Measurements from ENCODE around the gene PLD1. TPM values are rescaled to one million over a fixed set of nuclear protein-coding genes. Genes with fewer than 3 reads are reported as not detected.

Gene PLD1
- total RNA-seq, 2 donors from 2014 or later: 5.4 to 7.7 TPM

DNA sequence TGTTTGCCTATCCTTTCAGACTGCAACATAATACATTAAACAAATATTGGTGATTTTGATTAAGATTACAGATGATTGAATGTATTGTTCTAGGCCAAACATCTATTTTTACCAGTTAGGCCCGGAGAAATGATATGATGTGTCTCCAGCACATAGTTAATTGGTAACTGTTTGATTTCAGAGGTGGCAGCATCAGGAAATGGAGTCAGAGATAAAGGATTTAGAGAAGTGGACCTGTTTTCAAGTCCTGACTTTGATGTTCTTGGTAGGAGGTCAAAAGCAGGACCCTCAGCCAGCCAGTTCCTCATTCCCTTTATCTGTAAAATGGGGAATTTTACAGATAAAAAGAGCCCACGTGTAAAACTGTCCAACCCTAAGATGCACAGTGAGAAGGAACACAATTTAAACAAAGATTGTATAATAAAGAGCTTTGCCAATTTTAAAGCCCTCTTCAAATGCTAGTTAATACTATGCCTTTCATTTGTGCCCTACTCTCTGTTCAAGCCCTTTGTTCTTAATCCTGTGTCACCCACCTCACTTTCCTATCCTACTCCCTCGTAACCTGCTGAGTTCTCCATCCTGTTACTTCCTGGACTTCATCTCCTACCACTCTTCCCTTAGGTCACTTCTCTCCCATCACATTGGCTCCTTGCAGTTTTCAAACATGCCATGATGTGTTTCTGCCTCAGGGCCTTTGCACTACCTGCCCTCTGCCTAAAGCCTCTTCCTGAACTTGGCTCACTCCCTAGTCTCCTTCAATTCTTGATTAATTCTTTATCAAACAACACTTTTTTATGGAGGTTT is 35.4 kb upstream of the PLD1 start:
- Mint-ChIP-seq H3K27me3 (peaks cover 7 to 12% of the 10 kb centered on the region in 2 donors), H3K27ac (no peak overlapping the region)

DNA sequence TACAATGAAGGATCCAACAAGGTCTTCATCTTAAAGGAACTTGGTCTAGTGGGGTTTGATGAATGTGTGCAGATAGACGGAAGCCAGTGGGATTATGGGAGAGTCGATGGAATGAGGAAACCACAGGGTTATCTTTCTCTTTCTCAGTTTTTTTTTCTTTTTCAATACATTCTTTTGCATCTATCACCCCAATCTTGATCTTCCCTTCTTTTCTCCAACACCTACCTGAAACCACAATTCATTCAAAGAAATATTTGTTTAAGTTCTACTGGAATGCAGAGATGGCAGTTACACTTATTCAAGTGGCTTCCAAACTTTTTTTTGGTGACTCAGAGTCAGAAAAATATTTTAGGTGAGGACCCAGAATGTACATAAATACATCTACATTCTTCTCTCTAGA is 34.6 kb upstream of the PLD1 start:
- Mint-ChIP-seq H3K27me3 (peaks cover 7 to 14% of the 10 kb centered on the region in 2 donors), H3K9me3 (no peaks in the 10 kb centered on the region), H3K27ac (no peak overlapping the region), H3K4me3 (no peak overlapping the region), H3K36me3 (no peaks in the 10 kb centered on the region), H3K4me1 (ENCODE audit: low read depth in 2 of 2) (peaks cover 0 to 17% of the 10 kb centered on the region in 2 donors)
- no peak for ATAC-seq
- DNase-seq (ENCODE audit: low spot score): no peak

More for the DNA sequence above, 35.4 kb upstream of the PLD1 start:
- no peaks in the 10 kb centered on the region for H3K36me3 Mint-ChIP-seq
- H3K4me3 Mint-ChIP-seq: no peak overlapping the region
- no peaks in the 10 kb centered on the region for H3K9me3 Mint-ChIP-seq
- peaks cover 0 to 17% of the 10 kb centered on the region in 2 donors for H3K4me1 Mint-ChIP-seq (ENCODE audit: low read depth in 2 of 2)
- DNase-seq (ENCODE audit: low spot score) (no peak), ATAC-seq (no peak)

GRCh38 chr3:171842864-171843518 is 32.7 kb upstream of the PLD1 start, which contains the start of gene TMEM212:
Gene TMEM212 (plus strand): TSS chr3:171843349. CDS start chr3:171843384, 35 bp downstream.
- Mint-ChIP-seq H3K4me3 (no peak within 1 kb of the TSS), H3K9me3 (no peaks in the 10 kb centered on the region), H3K4me1 (ENCODE audit: low read depth in 2 of 2) (peaks cover 0 to 20% of the 10 kb centered on the region in 2 donors), H3K27me3 (peaks cover 7 to 11% of the 10 kb centered on the region in 2 donors), H3K36me3 (no peaks in the 10 kb centered on the region), H3K27ac (no peak within 1 kb of the TSS)
- no peak for ATAC-seq
- DNase-seq (ENCODE audit: low spot score): no peak

GRCh38 chr3:171841620-171842000 is 31.3 kb upstream of the PLD1 start:
- H3K4me3 Mint-ChIP-seq: no peak overlapping the region
- H3K27ac Mint-ChIP-seq: no peak overlapping the region
- H3K36me3 Mint-ChIP-seq: no peaks in the 10 kb centered on the region
- ATAC-seq (no peak), DNase-seq (ENCODE audit: low spot score) (no peak)
- no peaks in the 10 kb centered on the region for H3K9me3 Mint-ChIP-seq
- peaks cover 0 to 12% of the 10 kb centered on the region in 2 donors for H3K4me1 Mint-ChIP-seq (ENCODE audit: low read depth in 2 of 2)
- H3K27me3 Mint-ChIP-seq: peaks cover 7 to 11% of the 10 kb centered on the region in 2 donors

GRCh38 chr3:171840811-171841619 is 30.7 kb upstream of the PLD1 start:
- no peak for ATAC-seq

DNA sequence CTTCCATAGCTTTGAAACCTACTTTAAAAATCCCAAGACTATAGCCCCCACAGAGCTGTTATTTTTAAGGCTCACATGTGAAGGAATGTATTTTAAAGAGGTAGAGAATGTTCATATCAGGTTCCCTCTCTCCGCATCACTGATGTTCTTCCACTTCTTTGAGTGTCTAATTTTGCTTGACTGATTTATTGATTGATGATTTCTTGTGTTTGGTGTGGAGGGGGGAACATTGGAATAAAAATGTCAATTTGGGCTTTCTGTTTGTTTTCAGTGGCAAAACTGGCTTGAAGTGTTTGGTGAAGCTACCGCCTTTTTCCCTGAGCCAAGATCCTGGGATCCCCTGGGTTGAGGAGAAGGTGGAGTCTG is 30.1 kb upstream of the PLD1 start:
- Mint-ChIP-seq H3K4me1 (ENCODE audit: low read depth in 2 of 2) (peaks cover 0 to 4% of the 10 kb centered on the region in 2 donors), H3K9me3 (no peaks in the 10 kb centered on the region), H3K4me3 (no peak overlapping the region), H3K27me3 (peaks cover 7 to 11% of the 10 kb centered on the region in 2 donors), H3K27ac (no peak overlapping the region), H3K36me3 (no peaks in the 10 kb centered on the region)
- ATAC-seq (no peak), DNase-seq (ENCODE audit: low spot score) (no peak)

More at GRCh38 chr3:171840811-171841619, 30.7 kb upstream of the PLD1 start:
- Mint-ChIP-seq H3K4me3 (no peak overlapping the region), H3K27ac (no peak overlapping the region), H3K27me3 (peaks cover 7 to 11% of the 10 kb centered on the region in 2 donors), H3K36me3 (no peaks in the 10 kb centered on the region), H3K4me1 (ENCODE audit: low read depth in 2 of 2) (peaks cover 0 to 6% of the 10 kb centered on the region in 2 donors), H3K9me3 (no peaks in the 10 kb centered on the region)
- no peak for DNase-seq (ENCODE audit: low spot score)

DNA sequence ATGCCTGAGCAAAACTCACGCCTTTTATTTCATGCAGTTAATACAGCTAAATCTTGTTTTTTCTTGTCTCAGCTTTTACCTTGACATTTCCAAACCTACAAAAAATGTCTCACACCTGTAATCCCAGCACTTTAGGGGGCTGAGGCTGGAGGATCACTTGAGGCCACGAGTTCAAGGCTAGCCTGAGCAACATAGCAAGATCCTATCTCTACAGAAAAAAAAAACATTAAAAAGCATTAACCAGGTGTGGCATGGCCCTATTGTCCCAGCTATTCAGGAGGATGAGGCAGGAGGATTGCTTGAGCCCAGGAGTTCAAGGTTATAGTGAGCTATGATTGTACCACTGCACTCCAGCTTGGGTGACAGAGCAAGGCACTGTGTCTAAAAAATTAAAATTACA is 29.0 kb upstream of the PLD1 start:
- ATAC-seq (no peak), DNase-seq (ENCODE audit: low spot score) (no peak)
- peaks cover 0 to 4% of the 10 kb centered on the region in 2 donors for H3K4me1 Mint-ChIP-seq (ENCODE audit: low read depth in 2 of 2)
- H3K27ac Mint-ChIP-seq: no peak overlapping the region
- H3K4me3 Mint-ChIP-seq: no peak overlapping the region
- no peaks in the 10 kb centered on the region for H3K9me3 Mint-ChIP-seq
- H3K36me3 Mint-ChIP-seq: no peaks in the 10 kb centered on the region
- H3K27me3 Mint-ChIP-seq: peaks cover 7 to 11% of the 10 kb centered on the region in 2 donors

DNA sequence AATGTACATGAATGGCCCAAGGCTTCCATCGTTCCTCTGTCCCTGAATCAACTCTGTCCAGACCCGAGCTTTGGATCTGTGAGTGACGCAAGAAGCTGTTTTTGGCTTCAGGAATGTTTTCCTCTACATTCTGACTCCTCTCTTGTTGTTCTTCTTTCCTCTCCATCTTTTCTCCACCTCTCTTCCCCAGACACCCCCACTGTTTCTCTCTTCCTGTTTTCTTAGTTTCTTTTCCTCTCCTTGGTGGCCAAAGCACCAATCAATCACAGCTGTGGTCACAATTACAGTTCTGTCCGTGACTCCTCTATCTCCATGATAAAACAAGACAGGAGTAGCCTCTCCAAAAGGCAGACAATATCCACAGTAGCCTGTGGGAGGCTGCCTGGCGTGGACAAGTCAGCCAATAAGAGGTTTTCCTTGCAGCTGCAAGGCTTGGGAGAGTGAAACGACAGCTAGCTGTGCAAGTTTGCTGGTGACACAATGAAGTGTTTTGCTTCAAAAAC is 28.0 kb upstream of the PLD1 start:
- no peak for ATAC-seq
- Mint-ChIP-seq H3K36me3 (no peaks in the 10 kb centered on the region), H3K4me3 (no peak overlapping the region), H3K9me3 (no peaks in the 10 kb centered on the region), H3K27me3 (peaks cover 7 to 11% of the 10 kb centered on the region in 2 donors), H3K4me1 (ENCODE audit: low read depth in 2 of 2) (peaks cover 0 to 4% of the 10 kb centered on the region in 2 donors), H3K27ac (no peak overlapping the region)
- DNase-seq (ENCODE audit: low spot score): no peak

- no peaks in the 10 kb centered on the region for H3K9me3 Mint-ChIP-seq
- no peak overlapping the region for H3K27ac Mint-ChIP-seq
- peaks cover 0 to 4% of the 10 kb centered on the region in 2 donors for H3K4me1 Mint-ChIP-seq (ENCODE audit: low read depth in 2 of 2)
- no peaks in the 10 kb centered on the region for H3K36me3 Mint-ChIP-seq
- H3K4me3 Mint-ChIP-seq: no peak overlapping the region
- ATAC-seq (no peak), DNase-seq (ENCODE audit: low spot score) (no peak)
- H3K27me3 Mint-ChIP-seq: peaks cover 7 to 11% of the 10 kb centered on the region in 2 donors
Observed at GRCh38 chr3:171837698-171838097, 27.4 kb upstream of the PLD1 start.

- no peaks in the 10 kb centered on the region for H3K36me3 Mint-ChIP-seq
- H3K27ac Mint-ChIP-seq: no peak overlapping the region
- peaks cover 7 to 11% of the 10 kb centered on the region in 2 donors for H3K27me3 Mint-ChIP-seq
- H3K9me3 Mint-ChIP-seq: no peaks in the 10 kb centered on the region
- H3K4me1 Mint-ChIP-seq (ENCODE audit: low read depth in 2 of 2): peaks cover 0 to 4% of the 10 kb centered on the region in 2 donors
- DNase-seq (ENCODE audit: low spot score) (no peak), ATAC-seq (no peak)
- H3K4me3 Mint-ChIP-seq: no peak overlapping the region
Observed at GRCh38 chr3:171836855-171837254, 26.6 kb upstream of the PLD1 start.

DNA sequence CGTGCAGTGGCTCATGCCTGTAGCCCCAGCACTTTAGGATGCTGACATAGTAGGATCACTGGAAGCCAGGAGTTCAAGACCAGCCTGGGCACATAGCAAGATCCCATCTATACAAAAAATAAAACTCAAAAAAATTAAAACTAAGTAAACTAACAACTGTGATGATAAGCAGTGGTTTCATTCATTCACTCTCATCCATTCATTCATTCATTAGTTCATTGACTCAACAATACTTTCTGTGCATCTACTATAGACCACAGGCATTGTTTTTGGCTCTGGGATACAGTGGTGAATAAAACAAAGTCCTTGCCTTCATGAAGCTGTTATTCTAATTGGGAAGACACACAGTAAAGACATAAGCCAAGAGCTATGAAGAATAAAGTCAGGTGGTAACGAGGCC is 25.3 kb upstream of the PLD1 start:
- Mint-ChIP-seq H3K4me3 (no peak overlapping the region), H3K9me3 (no peaks in the 10 kb centered on the region), H3K27me3 (peaks cover 0 to 6% of the 10 kb centered on the region in 2 donors), H3K4me1 (ENCODE audit: low read depth in 2 of 2) (peaks cover 0 to 4% of the 10 kb centered on the region in 2 donors), H3K36me3 (no peaks in the 10 kb centered on the region), H3K27ac (no peak overlapping the region)
- no peak for DNase-seq (ENCODE audit: low spot score)
- no peak for ATAC-seq

- DNase-seq (ENCODE audit: low spot score) (no peak), ATAC-seq (no peak)
- H3K27me3 Mint-ChIP-seq: peaks cover 0 to 2% of the 10 kb centered on the region in 2 donors
- no peak overlapping the region for H3K4me3 Mint-ChIP-seq
- H3K27ac Mint-ChIP-seq: no peak overlapping the region
- H3K36me3 Mint-ChIP-seq: no peaks in the 10 kb centered on the region
- H3K4me1 Mint-ChIP-seq (ENCODE audit: low read depth in 2 of 2): peaks cover 0 to 4% of the 10 kb centered on the region in 2 donors
- H3K9me3 Mint-ChIP-seq: no peaks in the 10 kb centered on the region
Observed at GRCh38 chr3:171835116-171835515, 24.8 kb upstream of the PLD1 start.

DNA sequence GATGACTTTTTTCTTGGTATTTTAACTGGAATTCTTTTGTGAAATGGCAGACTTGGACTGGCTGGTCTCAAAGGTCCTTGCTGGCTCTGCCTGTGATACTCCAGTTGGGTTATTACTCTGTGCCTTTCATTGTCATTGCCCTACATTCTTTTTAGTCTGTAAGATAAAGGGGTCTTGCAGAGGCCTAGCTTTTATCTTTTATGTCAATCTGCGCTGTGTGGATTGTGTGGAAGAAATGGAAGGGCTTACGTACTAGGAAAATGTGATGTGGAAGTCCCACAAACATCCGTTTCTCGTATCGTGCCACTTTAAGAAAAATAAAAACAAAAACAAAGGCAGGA is 24.1 kb upstream of the PLD1 start:
- Mint-ChIP-seq H3K36me3 (no peaks in the 10 kb centered on the region), H3K27me3 (peaks cover 0 to 2% of the 10 kb centered on the region in 2 donors), H3K4me3 (no peak overlapping the region), H3K9me3 (no peaks in the 10 kb centered on the region), H3K4me1 (ENCODE audit: low read depth in 2 of 2) (peaks cover 4% of the 10 kb centered on the region in 2 donors), H3K27ac (no peak overlapping the region)
- DNase-seq (ENCODE audit: low spot score) (no peak), ATAC-seq (no peak)
